GM10248 (cell line): ENCODE results near the gene BTG2.

Experiments used
- CTCF ChIA-PET: fragments of 300-600 bp; sonication (Branson Sonifier 250); formaldehyde crosslinking; extraction: SDS; loops from one replicate; lab custom pipeline; 2021; ENCODE audit warnings: antibody characterized with exemption; lab: Yijun Ruan, JAX
- POLR2A ChIA-PET: fragments of 350-650 bp; sonication (Branson Sonifier 250); formaldehyde crosslinking; extraction: SDS; loops from one replicate; lab custom pipeline; 2020; ENCODE audit warnings: antibody characterized with exemption; lab: Yijun Ruan, JAX
- DNase-seq: peaks from one replicate; pipeline ENCODE4 v3.0.0; 2012; ENCODE audit errors: extremely low spot score
- TF ChIP-seq, protein P1 (sequence below): IDR thresholded peaks from 2 replicates; pipeline ENCODE4 v1.5.1; 2012; ENCODE audit warnings: mild to moderate bottlenecking, low read depth; ENCODE audit errors: extremely low read depth, missing control alignments, control extremely low read depth

BTG2 gene

DNA sequence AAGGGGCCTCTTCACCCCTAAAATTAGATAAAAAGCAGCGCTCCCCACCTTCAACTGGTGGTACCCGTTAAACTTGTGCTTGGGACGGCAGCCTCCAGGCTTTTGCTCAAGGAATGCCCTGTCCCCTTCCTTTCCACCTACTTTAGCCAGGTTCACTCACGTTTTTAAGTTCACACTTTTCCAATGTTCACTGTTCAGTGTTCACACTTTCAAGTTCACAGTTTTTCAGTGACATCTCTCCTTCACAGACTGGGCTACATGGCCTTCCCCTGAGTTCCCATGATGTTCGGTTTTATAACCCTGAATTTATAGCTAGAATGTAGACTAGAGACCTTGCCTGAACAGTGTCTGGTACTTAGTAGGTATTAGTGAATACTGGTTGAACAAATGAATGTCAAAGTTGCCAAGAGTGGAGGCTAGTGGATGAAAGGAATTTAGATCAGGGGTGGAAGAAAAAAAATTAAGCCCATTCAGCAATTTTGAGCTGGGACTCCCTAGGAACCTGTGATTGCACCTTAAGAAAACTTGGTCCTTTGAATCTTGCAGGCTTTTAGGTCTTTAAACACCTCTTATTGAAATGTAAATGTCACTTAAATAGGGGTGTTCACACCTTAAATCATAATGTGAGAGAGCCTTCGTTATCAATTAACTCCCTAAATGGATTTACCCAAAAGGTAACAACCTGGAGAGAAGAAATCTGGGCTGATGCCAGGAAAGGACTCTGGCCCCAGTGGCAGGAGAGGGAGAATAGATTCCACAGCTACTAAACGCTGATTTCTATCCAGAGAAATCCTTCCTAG, 12.3 kb downstream of the BTG2 start:
- CTCF ChIA-PET = interaction anchor here (0.7 to 2.4 kb wide), 9 partner anchors 10 to 50 kb away, joined by 3 to 14 read pairs (median 3); no protein-coding TSS in a partner anchor
- DNase-seq = no peak
- TF ChIP-seq, protein P1, sequence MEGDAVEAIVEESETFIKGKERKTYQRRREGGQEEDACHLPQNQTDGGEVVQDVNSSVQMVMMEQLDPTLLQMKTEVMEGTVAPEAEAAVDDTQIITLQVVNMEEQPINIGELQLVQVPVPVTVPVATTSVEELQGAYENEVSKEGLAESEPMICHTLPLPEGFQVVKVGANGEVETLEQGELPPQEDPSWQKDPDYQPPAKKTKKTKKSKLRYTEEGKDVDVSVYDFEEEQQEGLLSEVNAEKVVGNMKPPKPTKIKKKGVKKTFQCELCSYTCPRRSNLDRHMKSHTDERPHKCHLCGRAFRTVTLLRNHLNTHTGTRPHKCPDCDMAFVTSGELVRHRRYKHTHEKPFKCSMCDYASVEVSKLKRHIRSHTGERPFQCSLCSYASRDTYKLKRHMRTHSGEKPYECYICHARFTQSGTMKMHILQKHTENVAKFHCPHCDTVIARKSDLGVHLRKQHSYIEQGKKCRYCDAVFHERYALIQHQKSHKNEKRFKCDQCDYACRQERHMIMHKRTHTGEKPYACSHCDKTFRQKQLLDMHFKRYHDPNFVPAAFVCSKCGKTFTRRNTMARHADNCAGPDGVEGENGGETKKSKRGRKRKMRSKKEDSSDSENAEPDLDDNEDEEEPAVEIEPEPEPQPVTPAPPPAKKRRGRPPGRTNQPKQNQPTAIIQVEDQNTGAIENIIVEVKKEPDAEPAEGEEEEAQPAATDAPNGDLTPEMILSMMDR = no peak
- POLR2A ChIA-PET = interaction anchor here (0.8 to 2.2 kb wide), 3 partner anchors 7 to 12 kb away, joined by 3 to 11 read pairs (median 4); no protein-coding TSS in a partner anchor

DNA sequence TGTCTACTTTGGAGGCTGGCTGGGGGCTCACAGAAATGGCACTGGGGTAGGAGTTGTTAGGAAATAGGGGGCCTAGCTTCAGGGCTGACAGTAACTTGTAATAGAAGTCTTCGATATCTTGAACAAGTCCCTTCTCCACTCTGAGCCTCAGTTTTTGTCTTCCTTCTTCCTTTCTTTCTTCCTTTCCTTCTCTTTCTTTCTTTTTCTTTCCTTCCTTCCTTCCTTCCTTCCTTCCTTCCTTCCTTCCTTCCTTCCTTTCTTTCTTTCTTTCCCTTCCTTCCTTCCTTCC, 12.9 kb downstream of the BTG2 start:
- TF ChIP-seq, protein P1 = no peak
- POLR2A ChIA-PET = interaction anchor here (1.2 to 2.2 kb wide), 2 partner anchors 10 to 12 kb away, joined by 4 to 11 read pairs; no protein-coding TSS in a partner anchor
- CTCF ChIA-PET = interaction anchor here (0.7 to 2.4 kb wide), 5 partner anchors 10 to 51 kb away, joined by 3 to 14 read pairs (median 4); no protein-coding TSS in a partner anchor
- no peak for DNase-seq

DNA sequence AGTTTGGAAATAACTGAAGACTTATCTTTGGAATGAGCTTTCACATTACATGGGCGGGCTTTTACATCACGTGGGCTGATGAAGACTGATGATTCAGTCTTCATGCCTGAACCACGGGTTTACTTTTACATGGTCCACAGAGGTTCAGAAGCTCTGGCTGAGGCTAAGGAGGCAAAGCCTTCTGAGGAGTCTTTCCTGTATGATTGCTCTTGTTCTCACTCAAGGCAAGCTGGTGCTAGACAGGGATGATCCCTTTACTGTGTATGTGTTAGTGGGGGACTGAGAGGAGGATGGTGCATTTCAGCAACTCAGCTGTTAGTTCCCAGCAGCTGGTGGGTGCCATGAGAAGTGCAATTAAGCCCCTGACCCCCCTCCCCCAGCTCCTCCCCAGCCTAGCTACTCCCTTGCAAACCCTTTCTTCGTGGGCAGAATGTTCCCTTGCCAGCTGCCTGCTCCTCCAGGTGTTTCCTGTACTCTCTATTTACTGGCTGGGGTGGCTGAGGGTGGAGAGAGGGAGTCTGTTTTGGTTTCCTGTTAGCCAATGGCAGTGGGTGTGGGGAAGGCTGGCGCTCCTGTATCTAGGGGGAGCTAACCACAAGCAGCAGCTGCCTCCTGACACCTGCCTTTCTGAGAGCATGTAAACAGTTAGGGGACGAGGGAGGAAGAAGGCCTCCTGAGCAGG, 15.4 kb downstream of the BTG2 start:
- TF ChIP-seq, protein P1 = no peak
- CTCF ChIA-PET = interaction anchor here (1.0 to 9.8 kb wide), 8 partner anchors 9 to 52 kb away, joined by 3 to 181 read pairs (median 14); partner anchors contain the start of gene BTG2
- POLR2A ChIA-PET = interaction anchor here (0.5 to 9.0 kb wide), 5 partner anchors 12 to 1145 kb away, joined by 3 to 225 read pairs (median 4); partner anchors contain the start of gene BTG2
- peak; percentile 67 for DNase-seq

DNA sequence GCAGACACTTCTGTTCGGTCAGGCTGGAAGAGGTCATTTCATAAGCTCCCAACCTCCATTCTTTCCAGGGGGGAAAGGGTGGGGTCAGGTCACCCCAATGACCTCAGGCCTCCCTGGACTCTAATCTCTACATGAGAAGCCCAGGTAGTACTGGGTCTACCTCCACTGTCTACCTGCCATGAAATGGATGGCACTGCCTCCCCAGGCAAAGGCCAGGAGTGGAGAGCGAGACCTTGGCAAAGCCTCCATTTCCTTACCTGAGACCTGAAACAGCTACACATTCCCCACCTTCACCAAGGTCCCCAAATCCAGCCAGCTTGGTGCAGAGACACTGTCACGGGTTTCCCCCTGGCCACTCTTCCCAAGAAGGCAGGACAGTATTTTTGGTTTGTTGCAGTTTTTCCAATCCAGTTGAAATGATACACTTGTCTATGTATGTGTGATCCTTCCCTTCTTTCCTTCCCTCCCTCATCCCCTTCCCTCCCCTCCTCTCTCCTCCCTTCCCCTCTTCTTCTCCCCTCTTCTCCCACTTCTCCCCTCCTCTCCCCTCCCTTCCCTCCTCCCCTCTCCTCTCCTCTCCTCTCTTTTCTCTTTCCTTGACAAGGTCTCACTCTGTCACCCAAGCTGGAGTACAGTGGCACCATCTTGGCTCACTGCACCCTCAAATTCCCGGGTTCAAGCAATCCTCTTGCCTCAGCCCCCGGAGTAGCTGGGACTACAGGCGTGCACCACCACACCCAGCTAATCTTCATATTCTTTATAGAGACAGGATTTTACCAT, 16.1 kb downstream of the BTG2 start:
- TF ChIP-seq, protein P1 = no peak
- ChIA-PET POLR2A (interaction anchor here (0.5 to 9.0 kb wide), 4 partner anchors 12 to 1145 kb away, joined by 4 to 225 read pairs (median 4); partner anchors contain the start of gene BTG2), CTCF (interaction anchor here (1.0 to 9.8 kb wide), 8 partner anchors 9 to 53 kb away, joined by 3 to 181 read pairs (median 14); partner anchors contain the start of gene BTG2)
- no peak for DNase-seq

DNA sequence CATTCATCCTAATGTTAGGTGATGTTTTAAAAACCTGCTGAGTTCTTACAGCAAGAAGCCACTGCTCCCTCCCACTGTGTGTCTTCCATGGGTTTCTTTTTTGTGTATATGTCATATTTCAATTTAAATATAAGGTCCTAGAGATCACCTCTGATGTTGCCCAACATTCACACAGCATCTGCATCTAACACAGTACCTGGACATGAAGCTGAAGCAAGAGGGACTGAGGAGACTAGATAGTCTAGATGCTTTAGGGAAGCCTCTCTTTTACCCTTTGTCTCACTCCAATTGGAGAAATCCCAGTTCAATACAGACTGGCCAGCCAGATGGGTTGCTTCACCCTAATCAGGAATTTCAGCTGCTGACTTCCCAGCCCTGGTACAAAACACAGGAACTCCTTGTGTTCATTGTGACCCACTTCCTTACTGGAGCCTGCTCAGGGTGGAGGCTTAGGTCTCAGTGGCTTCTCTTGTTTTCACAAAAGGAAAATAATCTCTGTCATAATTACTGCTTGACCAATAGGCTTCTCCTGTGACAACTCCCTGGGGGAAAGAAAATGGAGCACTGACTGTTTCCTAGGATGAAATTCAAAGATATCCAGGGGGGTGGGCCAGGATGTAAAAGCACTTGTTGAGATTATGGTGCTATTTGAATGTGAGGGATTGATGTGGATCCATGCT, 17.3 kb downstream of the BTG2 start:
- no peak for DNase-seq
- CTCF ChIA-PET = interaction anchor here (3.5 to 9.8 kb wide), 5 partner anchors 13 to 54 kb away, joined by 20 to 181 read pairs (median 62); partner anchors contain the start of gene BTG2
- POLR2A ChIA-PET = interaction anchor here (9.0 kb wide), 1 partner anchor 13 kb away, joined by 225 read pairs; the partner anchor contains the start of gene BTG2
- TF ChIP-seq, protein P1 = no peak
